ENCODE results near the gene PEX10. TPM values are rescaled to one million over a fixed set of nuclear protein-coding genes. Genes with fewer than 3 reads are reported as not detected.
"Not testable (repeated sequence)": the region's sequence is repeated elsewhere in the genome, so short reads cannot be mapped to it uniquely, and the experiment has no call there.

The PEX10 gene
- total RNA-seq, 1 experiment from 2014 or later, result 36.1 TPM

GRCh38 chr1:2444138-2444591, 31.8 kb upstream of the PEX10 start:
- no peaks in the 10 kb centered on the region for H3K27me3 Mint-ChIP-seq (ENCODE audit: insufficient read depth, unreplicated experiment)
- H3K9me3 Mint-ChIP-seq (ENCODE audit: unreplicated experiment), result no peaks in the 10 kb centered on the region
- no peak overlapping the region for H3K4me3 Mint-ChIP-seq (ENCODE audit: unreplicated experiment)
- peaks cover 5% of the 10 kb centered on the region for H3K36me3 Mint-ChIP-seq (ENCODE audit: insufficient read depth, unreplicated experiment)
- no peak overlapping the region for H3K27ac Mint-ChIP-seq (ENCODE audit: low read depth, unreplicated experiment)
- POLR2A ChIA-PET, result no interaction called here
- CTCF ChIA-PET, result no interaction called here
- no peak for TF ChIP-seq CTCF (IDR thresholded peaks at IDR 0.05; ENCODE audit: unreplicated experiment)
- no TSS peak for BruUV-seq (replicated peaks)
- intact Hi-C loops (cut with micrococcal nuclease), result no loop called here
- DNase-seq (ENCODE audit: unreplicated experiment), result no peak
- peaks cover 5% of the 10 kb centered on the region for H3K4me1 Mint-ChIP-seq (ENCODE audit: insufficient read depth, unreplicated experiment)

GRCh38 chr1:2443277-2444137, 31.1 kb upstream of the PEX10 start:
- no peak overlapping the region for H3K27ac Mint-ChIP-seq (ENCODE audit: low read depth, unreplicated experiment)
- H3K4me3 Mint-ChIP-seq (ENCODE audit: unreplicated experiment), result no peak overlapping the region
- intact Hi-C loops (cut with micrococcal nuclease), result no loop called here
- CTCF ChIA-PET, result no interaction called here
- H3K9me3 Mint-ChIP-seq (ENCODE audit: unreplicated experiment), result no peaks in the 10 kb centered on the region
- peaks cover 5% of the 10 kb centered on the region for H3K4me1 Mint-ChIP-seq (ENCODE audit: insufficient read depth, unreplicated experiment)
- no peak for TF ChIP-seq CTCF (IDR thresholded peaks at IDR 0.05; ENCODE audit: unreplicated experiment)
- no peak for DNase-seq (ENCODE audit: unreplicated experiment)
- BruUV-seq (replicated peaks), result no TSS peak
- POLR2A ChIA-PET, result no interaction called here
- H3K36me3 Mint-ChIP-seq (ENCODE audit: insufficient read depth, unreplicated experiment), result peaks cover 5% of the 10 kb centered on the region
- no peaks in the 10 kb centered on the region for H3K27me3 Mint-ChIP-seq (ENCODE audit: insufficient read depth, unreplicated experiment)

GRCh38 chr1:2442661-2443060, 30.3 kb upstream of the PEX10 start:
- ChIA-PET CTCF (no interaction called here), POLR2A (no interaction called here)
- Mint-ChIP-seq H3K36me3 (ENCODE audit: insufficient read depth, unreplicated experiment) (peaks cover 5% of the 10 kb centered on the region), H3K9me3 (ENCODE audit: unreplicated experiment) (no peaks in the 10 kb centered on the region), H3K27ac (ENCODE audit: low read depth, unreplicated experiment) (no peak overlapping the region), H3K4me1 (ENCODE audit: insufficient read depth, unreplicated experiment) (peaks cover 5% of the 10 kb centered on the region), H3K4me3 (ENCODE audit: unreplicated experiment) (no peak overlapping the region), H3K27me3 (ENCODE audit: insufficient read depth, unreplicated experiment) (no peaks in the 10 kb centered on the region)
- DNase-seq (ENCODE audit: unreplicated experiment), result no peak
- BruUV-seq (replicated peaks), result no TSS peak
- TF ChIP-seq CTCF (IDR thresholded peaks at IDR 0.05; ENCODE audit: unreplicated experiment), result no peak
- intact Hi-C loops (cut with micrococcal nuclease), result no loop called here

- Mint-ChIP-seq H3K9me3 (ENCODE audit: unreplicated experiment) (no peaks in the 10 kb centered on the region), H3K4me3 (ENCODE audit: unreplicated experiment) (no peak overlapping the region), H3K4me1 (ENCODE audit: insufficient read depth, unreplicated experiment) (peaks cover 5% of the 10 kb centered on the region), H3K36me3 (ENCODE audit: insufficient read depth, unreplicated experiment) (peaks cover 5% of the 10 kb centered on the region), H3K27ac (ENCODE audit: low read depth, unreplicated experiment) (no peak overlapping the region), H3K27me3 (ENCODE audit: insufficient read depth, unreplicated experiment) (no peaks in the 10 kb centered on the region)
- ChIA-PET POLR2A (interaction anchor here (1.4 kb wide), 1 partner anchor 10 kb away, joined by 3 read pairs; no protein-coding TSS in a partner anchor), CTCF (no interaction called here)
- TF ChIP-seq CTCF (IDR thresholded peaks at IDR 0.05; ENCODE audit: unreplicated experiment), result no peak
- intact Hi-C loops (cut with micrococcal nuclease), result no loop called here
- no TSS peak for BruUV-seq (replicated peaks)
- DNase-seq (ENCODE audit: unreplicated experiment), result no peak
These were observed 29.4 kb upstream of the PEX10 start for GRCh38 chr1:2441746-2442145.

GRCh38 chr1:2440346-2440745, 28.0 kb upstream of the PEX10 start:
- H3K4me1 Mint-ChIP-seq (ENCODE audit: insufficient read depth, unreplicated experiment); H3K27ac Mint-ChIP-seq (ENCODE audit: low read depth, unreplicated experiment); intact Hi-C loops (cut with micrococcal nuclease); H3K27me3 Mint-ChIP-seq (ENCODE audit: insufficient read depth, unreplicated experiment); DNase-seq (ENCODE audit: unreplicated experiment); POLR2A ChIA-PET; CTCF ChIA-PET; H3K9me3 Mint-ChIP-seq (ENCODE audit: unreplicated experiment); BruUV-seq (replicated peaks); H3K4me3 Mint-ChIP-seq (ENCODE audit: unreplicated experiment); H3K36me3 Mint-ChIP-seq (ENCODE audit: insufficient read depth, unreplicated experiment): not testable (repeated sequence)
